C4-2B (cell line): Measurements from ENCODE around the gene CCSER2.
"Not testable (repeated sequence)": the region's sequence is repeated elsewhere in the genome, so short reads cannot be mapped to it uniquely, and the experiment has no call there.

Experiments
- CTCF ChIP-seq: fragments of 450-650 bp; conservative IDR thresholded peaks from 2 replicates; pipeline ENCODE4 v1.5.1; 2017; ENCODE audit warnings: mild to moderate bottlenecking
- ZFX ChIP-seq: fragments of 450-650 bp; IDR thresholded peaks from 2 replicates; pipeline ENCODE4 v1.6.1; 2017

DNA sequence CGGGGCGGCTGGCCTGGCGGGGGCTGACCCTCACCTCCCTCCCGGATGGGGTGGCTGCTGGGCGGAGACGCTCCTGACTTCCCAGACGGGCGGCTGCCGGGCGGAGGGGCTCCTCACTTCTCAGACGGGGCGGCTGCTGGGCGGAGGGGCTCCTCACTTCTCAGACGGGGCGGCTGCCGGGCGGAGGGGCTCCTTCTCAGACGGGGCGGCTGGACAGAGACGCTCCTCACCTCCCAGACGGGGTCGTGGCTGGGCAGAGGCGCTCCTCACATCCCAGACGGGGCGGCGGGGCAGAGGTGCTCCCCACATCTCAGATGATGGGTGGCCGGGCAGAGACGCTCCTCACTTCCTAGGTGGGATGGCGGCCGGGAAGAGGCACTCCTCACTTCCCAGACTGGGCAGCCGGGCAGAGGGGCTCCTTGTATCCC, 19.2 kb downstream of the CCSER2 start:
- TF ChIP-seq CTCF, ZFX: not testable (repeated sequence)
